GM18868 (cell line): ENCODE measurements around the gene KRTAP19-2.
"Not testable (repeated sequence)": the region's sequence is repeated elsewhere in the genome, so short reads cannot be mapped to it uniquely, and the experiment has no call there.

Source experiments
- ATAC-seq: cut with Tn5 transposase; IDR thresholded peaks from one replicate; pipeline ENCODE4 v1.9.1; 2021; ENCODE audit warnings: mild to moderate bottlenecking, moderate library complexity; ENCODE audit not compliant: unreplicated experiment

The KRTAP19-2 gene

GRCh38 chr21:30487336-30487735 lies at the start of gene KRTAP19-2:
KRTAP19-2 (minus strand) TSS chr21:30487436; CDS start chr21:30487348, 88 bp downstream.
- ATAC-seq: no peak

DNA sequence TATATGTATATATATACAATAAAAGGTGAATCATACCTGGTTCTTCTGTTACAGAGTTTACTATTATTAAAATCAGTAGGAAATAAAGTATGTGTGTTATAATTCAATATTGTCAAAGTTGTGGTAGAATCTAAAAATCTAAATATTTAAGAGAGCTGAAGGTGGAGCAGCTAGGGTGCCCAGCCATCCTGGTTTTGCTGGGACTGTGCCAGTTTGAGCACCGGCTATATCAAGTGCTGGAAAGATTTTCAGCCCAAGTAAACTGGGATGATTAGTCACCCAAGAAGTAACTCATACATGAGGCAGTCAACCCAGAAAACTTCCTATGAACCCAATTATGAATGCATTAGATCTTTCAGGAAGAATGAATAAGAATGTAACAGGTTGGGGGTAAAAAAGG lies 31.6 kb upstream of the KRTAP19-2 start:
- ATAC-seq: no peak

GRCh38 chr21:30515681-30516080 lies 28.4 kb upstream of the KRTAP19-2 start:
- no peak for ATAC-seq

GRCh38 chr21:30505621-30506205 lies 18.5 kb upstream of the KRTAP19-2 start:
- not testable (repeated sequence) for ATAC-seq

DNA sequence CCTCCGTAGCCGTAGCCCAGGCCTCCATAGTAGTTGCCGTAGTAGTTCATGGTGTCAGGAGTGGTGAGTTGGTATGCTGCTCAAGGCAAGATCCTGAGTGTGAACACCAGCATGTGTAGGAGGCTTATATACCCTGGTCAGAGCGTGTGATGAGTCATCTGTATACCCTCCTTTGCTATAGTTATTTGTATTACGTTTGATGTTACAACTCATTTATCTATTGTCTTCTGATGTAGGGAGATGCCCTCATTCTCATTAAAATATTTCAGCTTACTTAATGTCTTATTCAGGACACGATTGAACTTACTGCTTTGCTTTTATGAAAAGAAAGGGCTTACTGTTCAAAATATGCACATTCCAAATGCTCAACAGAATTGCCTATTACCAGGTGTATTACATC lies 14.8 kb upstream of the KRTAP19-2 start, which contains the start of gene KRTAP19-5:
Gene KRTAP19-5 (minus strand): TSS at position 101 of the 400 bp plus-strand sequence. CDS start 51 bp downstream, at position 50.
- no peak for ATAC-seq

DNA sequence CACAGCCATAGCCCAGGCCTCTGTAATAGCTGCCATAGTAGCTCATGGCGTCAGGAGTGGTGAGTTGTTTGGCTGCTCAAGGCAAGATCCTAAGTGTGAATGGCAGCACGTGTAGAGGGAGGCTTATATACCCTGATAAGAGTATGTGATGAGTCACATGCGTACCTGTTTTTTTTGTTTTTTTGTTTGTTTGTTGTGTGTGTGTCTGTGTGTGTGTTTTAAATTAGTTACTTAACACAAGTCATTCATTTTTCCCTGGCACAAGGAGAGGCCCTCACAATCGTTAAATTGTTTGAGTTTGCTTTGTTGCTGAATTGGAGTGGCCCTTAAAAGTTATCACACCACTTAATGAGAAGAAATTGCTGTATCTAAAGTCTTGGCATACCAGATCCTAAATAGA lies 9.8 kb upstream of the KRTAP19-2 start, which contains the start of gene KRTAP19-4:
Gene KRTAP19-4 (minus strand): TSS at position 101 of the 400 bp plus-strand sequence. CDS start 55 bp downstream, at position 46.
- ATAC-seq: no peak

DNA sequence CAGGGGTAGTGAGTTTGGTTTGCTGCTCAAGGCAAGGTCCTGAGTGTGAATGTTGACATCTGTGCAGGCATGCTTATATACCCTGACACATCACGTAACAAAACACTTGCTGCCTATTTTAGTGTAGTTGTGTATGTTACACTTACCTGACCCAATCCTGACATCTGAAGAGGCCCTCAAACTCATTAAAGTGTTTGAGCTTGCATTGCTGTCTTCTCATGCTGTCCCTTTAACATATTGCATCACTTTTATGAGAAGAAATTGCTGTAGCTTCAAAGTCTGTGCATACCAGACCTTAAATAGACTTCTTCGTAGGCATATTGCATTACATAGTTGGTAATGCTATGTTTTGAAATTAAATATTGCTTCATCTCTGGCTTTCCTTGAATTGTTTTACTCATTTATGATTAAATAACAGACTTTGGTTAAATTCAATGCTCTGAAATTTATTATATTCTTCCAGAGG lies 4.8 kb upstream of the KRTAP19-2 start, which contains the start of gene KRTAP19-3:
Gene KRTAP19-3 (minus strand): TSS at position 51 of the 466 bp plus-strand sequence. CDS start 56 bp downstream, outside the sequence.
- ATAC-seq: no peak

GRCh38 chr21:30486180-30486579 lies 1.1 kb downstream of the KRTAP19-2 start:
- no peak for ATAC-seq

DNA sequence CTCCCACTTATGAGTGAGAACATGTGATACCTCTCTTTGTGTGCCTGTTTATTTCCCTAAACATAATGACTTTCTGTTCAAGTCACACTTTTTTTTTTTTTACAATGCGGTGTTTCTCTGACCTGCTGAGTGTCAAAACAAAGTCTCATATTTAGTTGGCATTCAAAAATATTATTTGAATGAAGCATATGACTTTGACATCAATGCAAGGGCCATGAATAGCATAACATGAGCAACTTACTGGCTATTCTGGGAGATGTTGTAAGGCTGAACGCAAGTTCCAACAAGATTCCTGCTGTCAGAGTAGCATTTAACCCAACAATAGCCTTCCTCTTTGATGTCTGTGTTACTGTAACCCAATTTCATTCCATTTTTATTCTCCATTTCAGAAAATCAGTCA lies 5.1 kb downstream of the KRTAP19-2 start:
- no peak for ATAC-seq

- ATAC-seq: no peak
These were observed 7.1 kb downstream of the KRTAP19-2 start, which contains the start of gene KRTAP19-1 for GRCh38 chr21:30480145-30480544. KRTAP19-1 (minus strand) TSS chr21:30480367; CDS start chr21:30480317, 50 bp downstream.

DNA sequence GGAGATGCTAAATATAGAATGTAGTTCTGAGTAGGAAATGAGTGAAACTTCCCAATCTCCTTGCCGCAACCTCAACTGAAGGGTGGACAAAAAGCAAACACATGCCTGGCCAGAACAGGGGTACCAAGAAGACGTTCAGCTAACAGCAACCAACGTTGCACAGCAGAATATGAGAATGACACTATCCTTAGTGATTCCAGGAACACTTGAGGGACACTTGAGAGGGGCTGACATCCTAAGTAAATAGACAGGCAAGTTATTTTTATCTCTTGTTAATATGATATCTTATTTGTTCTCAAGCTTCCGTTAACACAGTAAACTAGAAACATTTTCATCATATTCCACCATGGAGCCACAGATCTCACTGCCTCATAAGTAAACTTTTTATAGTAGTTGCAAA lies 8.0 kb downstream of the KRTAP19-2 start:
- ATAC-seq: no peak

DNA sequence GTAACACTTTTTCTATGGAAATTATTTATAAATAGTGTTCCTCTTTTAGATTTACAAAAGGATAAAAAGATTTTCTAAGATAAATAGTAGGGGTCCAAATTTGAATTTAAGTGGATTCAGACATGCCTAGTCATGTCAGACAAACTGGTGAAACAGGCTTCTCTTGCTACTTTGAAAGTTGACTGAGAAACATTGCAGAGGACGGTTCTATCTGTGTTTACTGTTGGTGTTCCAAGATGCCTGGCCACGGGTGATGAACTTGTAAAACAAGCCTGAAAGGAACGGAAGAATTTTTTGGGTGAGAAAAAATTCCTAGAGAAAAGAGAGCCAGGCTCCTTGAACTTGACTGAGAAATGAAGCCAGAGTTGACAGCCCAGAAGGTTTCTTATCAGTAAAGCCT lies 9.2 kb downstream of the KRTAP19-2 start:
- ATAC-seq: no peak

- no peak for ATAC-seq
These were observed 18.1 kb downstream of the KRTAP19-2 start for GRCh38 chr21:30468900-30469714.

GRCh38 chr21:30463713-30464112 lies 23.5 kb downstream of the KRTAP19-2 start:
- ATAC-seq: no peak

DNA sequence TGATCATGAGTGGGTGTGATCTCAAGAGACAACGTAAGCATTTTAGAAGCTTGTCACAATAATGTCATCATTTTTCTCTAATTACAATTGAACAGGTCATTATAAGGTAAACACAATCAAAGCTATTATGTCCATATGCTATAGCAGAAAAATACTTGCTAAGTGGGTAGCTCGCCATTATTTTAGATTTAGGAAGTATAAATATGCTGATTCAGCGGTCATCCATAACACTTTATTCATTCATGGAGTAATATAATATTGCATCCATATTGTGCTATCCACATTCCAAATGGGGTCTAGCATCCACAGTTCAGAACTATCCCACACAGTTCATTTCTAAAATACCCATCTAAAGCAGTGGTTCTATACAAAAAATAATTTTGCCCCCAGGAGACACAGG lies 38.7 kb downstream of the KRTAP19-2 start:
- no peak for ATAC-seq

DNA sequence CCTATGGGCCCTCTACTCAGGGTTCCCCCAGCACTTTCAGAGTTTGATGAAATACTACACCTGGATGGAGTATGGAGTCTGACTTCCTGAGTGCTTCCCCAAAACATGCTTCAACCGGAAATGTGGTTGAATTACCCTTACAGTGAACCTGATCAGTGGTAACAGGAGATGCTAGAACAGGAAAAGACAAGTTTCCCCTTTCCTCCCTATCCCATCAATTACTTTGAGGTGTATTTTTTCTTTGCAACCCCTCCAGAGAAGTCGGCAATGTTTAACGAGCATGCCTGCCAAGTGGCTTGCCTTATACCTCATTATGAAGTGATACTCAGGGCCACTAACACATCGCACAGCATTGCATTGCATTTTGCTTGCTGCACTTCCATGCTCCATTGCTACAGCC lies 40.2 kb downstream of the KRTAP19-2 start:
- ATAC-seq: no peak

GRCh38 chr21:30444204-30444603 lies 43.0 kb downstream of the KRTAP19-2 start:
- no peak for ATAC-seq

DNA sequence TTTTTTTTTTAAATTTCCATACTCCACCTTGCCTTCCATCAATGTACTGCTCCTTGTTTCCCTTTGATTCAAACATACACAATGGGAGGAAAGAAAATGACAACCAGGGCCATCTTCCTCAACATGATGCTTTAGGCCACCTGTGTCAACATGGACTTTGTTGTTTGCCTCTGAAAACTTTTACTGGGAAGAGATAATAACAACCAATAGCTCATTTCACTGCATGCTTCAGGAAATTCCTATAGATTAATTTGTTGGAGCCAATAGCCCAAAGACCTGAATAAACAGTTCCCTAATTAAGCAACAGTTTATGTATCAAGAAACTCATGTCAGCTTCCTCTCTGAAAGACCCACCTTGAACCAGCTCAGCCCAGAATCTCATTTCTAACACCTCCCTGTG lies 44.0 kb downstream of the KRTAP19-2 start:
- no peak for ATAC-seq

DNA sequence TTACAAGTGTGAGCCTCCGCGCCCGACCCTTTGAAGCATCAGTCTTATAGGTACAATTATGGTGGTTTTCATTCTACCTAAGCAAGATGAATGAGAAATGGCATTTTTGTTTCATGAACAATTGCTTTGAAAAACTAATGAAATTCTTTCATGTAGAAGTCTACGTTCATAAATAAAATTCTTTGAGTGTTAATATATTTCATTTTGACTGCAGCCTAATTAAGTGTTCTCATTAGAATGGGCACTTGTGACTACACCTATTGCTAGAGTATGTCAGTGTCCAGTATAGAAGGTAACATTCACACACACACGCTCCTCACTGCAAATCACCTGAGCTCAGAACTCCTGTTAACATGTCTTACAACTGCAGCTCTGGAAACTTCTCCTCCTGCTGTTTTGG lies 47.3 kb downstream of the KRTAP19-2 start, which contains the start of gene KRTAP15-1:
Gene KRTAP15-1 (plus strand): TSS at position 301 of the 400 bp plus-strand sequence. CDS start 53 bp downstream, at position 354.
- ATAC-seq: no peak
